HEK293 (cell line): ENCODE data around the gene MPPED1.

ENCODE experiments used
- CTCF ChIP-seq: fragments of 450-650 bp; formaldehyde crosslinking; IDR thresholded peaks from 2 replicates; pipeline ENCODE4 v1.5.1; 2016; ENCODE audit warnings: missing biosample characterization, missing genetic modification characterization
- KLF17 ChIP-seq: fragments of 450-650 bp; formaldehyde crosslinking; IDR thresholded peaks from 2 replicates; pipeline ENCODE4 v1.5.1; 2016; ENCODE audit warnings: missing biosample characterization, missing genetic modification characterization
- PATZ1 ChIP-seq: fragments of 450-650 bp; formaldehyde crosslinking; IDR thresholded peaks from 2 replicates; pipeline ENCODE4 v1.5.1; 2016; ENCODE audit warnings: missing biosample characterization, missing genetic modification characterization
- PBX3 ChIP-seq: sonication (generic); formaldehyde crosslinking; IDR thresholded peaks from 2 replicates; pipeline ENCODE4 v1.8.1; 2022; ENCODE audit warnings: mild to moderate bottlenecking, moderate library complexity, missing genetic modification reagents
- PRDM10 ChIP-seq: fragments of 450-650 bp; formaldehyde crosslinking; IDR thresholded peaks from 2 replicates; pipeline ENCODE4 v1.5.1; 2016; ENCODE audit warnings: missing biosample characterization, missing genetic modification characterization
- SETDB1 ChIP-seq: IDR thresholded peaks from one replicate; pipeline ENCODE4 v1.6.1; 2017; ENCODE audit warnings: mild to moderate bottlenecking, low read length, moderate library complexity, mixed read lengths; ENCODE audit not compliant: insufficient read length
- ZBTB17 ChIP-seq: fragments of 450-650 bp; formaldehyde crosslinking; IDR thresholded peaks from 2 replicates; pipeline ENCODE4 v1.5.1; 2016; ENCODE audit warnings: missing biosample characterization, missing genetic modification characterization
- ZBTB48 ChIP-seq: fragments of 450-650 bp; formaldehyde crosslinking; IDR thresholded peaks from 2 replicates; pipeline ENCODE4 v1.5.1; 2016; ENCODE audit warnings: missing biosample characterization, missing genetic modification characterization
- ZBTB8A ChIP-seq: fragments of 450-650 bp; formaldehyde crosslinking; IDR thresholded peaks from 2 replicates; pipeline ENCODE4 v1.5.1; 2016; ENCODE audit warnings: missing biosample characterization, missing genetic modification characterization
- ZNF132 ChIP-seq: fragments of 450-650 bp; formaldehyde crosslinking; IDR thresholded peaks from 2 replicates; pipeline ENCODE4 v1.5.1; 2017; ENCODE audit warnings: missing biosample characterization, missing genetic modification characterization, borderline replicate concordance
- ZNF292 ChIP-seq: fragments of 450-650 bp; formaldehyde crosslinking; IDR thresholded peaks from 2 replicates; pipeline ENCODE4 v1.5.1; 2016; ENCODE audit warnings: low read depth, missing biosample characterization, missing genetic modification characterization, borderline replicate concordance
- ZNF416 ChIP-seq: fragments of 450-650 bp; formaldehyde crosslinking; IDR thresholded peaks from 2 replicates; pipeline ENCODE4 v1.5.1; 2016; ENCODE audit warnings: missing biosample characterization, missing genetic modification characterization
- ZNF548 ChIP-seq: fragments of 450-650 bp; formaldehyde crosslinking; IDR thresholded peaks from 2 replicates; pipeline ENCODE4 v1.5.1; 2016; ENCODE audit warnings: missing biosample characterization, missing genetic modification characterization
- ZSCAN30 ChIP-seq: fragments of 450-650 bp; IDR thresholded peaks from 2 replicates; pipeline ENCODE4 v1.5.1; 2018; ENCODE audit warnings: missing biosample characterization, mild to moderate bottlenecking, missing genetic modification characterization, moderate library complexity

- TF ChIP-seq ZBTB8A (tag by site-specific recombination) (no peak), ZNF548 (no peak), ZBTB17 (no peak), PBX3 (CRISPR knock-in tag) (no peak), ZNF292 (tag by site-specific recombination) (no peak), CTCF (tag by site-specific recombination) (no peak), PRDM10 (tag by site-specific recombination) (no peak), ZBTB48 (tag by site-specific recombination) (no peak), KLF17 (tag by site-specific recombination) (no peak), ZNF132 (tag by site-specific recombination) (no peak), ZNF416 (no peak), SETDB1 (no peak), ZSCAN30 (tag by site-specific recombination) (no peak), PATZ1 (tag by site-specific recombination) (no peak)
These were observed 59.9 kb downstream of the MPPED1 start for GRCh38 chr22:43471606-43472135.
